Fibroblast of peridontal ligament (primary cell): ENCODE data around the gene MITF.
A peak's percentile ranks its signal among the peaks of the same experiment; 100 is the strongest.

Experiments
- DNase-seq: peaks from one replicate; pipeline ENCODE4 v3.0.0-alpha.2; 2010; ENCODE audit errors: extremely low read depth

Gene MITF

DNA sequence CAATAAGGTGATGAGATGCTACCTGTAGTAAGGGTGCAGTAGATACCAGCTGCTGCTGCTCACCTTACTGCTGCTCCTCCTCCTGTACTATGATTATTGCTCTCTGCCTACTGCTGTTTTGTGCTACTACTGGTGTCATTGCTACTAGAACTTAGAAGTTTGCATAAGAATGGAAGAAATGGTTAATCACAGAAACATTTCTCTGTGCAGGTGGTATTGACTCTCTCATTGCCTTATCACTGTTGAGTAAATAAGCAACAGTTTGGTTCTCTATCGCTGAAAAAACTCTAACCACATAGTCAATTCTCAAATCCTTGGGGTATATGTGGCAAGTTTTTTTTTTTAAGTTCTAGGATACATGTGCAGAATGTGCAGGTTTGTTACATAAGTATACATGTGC, 16.5 kb downstream of the MITF start:
- no peak for DNase-seq

- DNase-seq = peak; percentile 35
Measured at GRCh38 chr3:69761896-69762767, 22.9 kb downstream of the MITF start.

GRCh38 chr3:69762768-69763229, 23.5 kb downstream of the MITF start:
- DNase-seq = no peak

- DNase-seq = no peak
Measured at GRCh38 chr3:69763458-69763857, 24.2 kb downstream of the MITF start.

DNA sequence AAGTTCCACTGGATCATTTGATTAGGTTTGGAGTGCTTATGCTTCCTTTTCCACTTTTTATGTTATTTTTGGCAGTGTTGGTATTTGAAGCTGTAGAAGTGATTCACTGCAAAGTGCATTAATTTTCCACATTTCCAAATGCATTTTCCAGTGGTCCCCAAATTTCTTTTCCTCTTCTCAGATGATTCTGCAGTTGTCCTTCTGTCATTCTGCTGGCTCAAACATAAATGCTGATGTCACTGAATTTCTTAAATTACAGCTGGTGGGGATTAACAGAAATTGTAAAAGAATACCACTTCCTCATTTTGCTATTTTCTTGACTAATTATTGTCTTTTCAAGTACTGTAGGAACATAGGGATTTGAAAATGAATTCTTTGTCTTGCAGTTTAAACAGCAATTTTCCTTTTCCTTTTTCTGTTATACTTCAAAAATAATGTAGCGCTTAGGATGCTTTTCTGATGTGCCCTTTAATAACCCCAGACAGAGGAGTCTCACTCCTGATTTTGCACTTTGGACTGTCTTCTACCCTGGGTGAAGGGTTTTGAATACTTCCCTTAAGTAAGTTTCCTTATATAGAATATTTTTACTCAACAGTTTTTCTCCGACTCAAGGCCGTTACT, 25.0 kb downstream of the MITF start:
- no peak for DNase-seq

GRCh38 chr3:69764861-69765260, 25.6 kb downstream of the MITF start:
- no peak for DNase-seq

DNA sequence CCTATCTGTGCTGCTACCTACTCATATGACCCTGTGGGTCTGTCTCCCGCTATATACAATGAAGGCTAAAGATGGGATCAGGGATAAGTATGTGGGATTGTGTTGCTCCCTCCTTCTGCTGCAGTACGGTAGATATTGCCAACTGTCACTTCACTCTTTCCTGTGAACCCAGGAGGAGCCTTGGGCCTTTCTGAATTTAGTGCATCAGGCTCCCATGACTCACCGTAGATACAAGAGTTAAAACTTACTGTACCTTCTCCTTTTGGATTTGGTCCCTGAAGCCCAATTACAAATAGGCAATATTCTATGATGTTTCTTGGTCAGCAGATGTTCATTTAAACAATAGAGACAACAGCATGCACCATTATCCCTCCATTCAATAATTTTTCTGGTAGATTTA, 27.4 kb downstream of the MITF start:
- no peak for DNase-seq

GRCh38 chr3:69767571-69767970, 28.3 kb downstream of the MITF start:
- no peak for DNase-seq

DNA sequence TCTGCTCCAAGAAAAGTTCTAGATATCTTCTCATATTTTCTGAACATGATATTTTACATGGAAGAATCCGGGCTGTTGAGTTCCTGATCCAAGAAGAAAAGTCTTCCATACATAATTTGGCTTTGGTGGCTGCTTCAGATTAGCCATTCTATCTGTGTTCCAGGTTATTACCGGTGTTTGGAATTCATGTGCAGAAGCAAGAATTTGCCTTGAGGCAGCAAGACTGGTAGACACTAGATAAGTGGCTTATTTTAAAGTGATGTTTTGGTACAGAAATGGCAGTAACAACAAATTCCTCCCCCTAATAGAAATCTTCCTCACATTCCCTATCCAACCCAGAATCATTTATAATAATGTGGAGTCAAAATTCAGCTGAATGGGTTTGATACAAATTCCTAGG, 29.2 kb downstream of the MITF start:
- no peak for DNase-seq

DNA sequence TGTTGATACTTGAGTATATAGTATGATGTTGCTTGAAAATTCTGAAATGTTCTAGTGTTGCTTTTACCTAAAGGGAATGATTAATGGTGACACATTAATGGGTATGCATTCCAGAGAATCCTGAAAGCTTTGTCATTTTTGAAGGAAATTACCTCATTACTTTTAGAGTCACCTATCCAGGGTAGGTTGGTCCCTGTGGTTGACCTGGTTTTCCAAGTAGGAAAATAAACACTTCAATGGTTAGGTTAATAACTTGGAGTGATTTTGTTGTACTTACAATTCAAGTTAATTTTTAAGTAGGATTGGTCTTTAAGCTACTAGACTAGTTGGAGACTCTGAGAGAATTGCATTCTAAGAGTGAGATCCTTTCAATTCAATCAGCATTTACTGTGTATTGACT, 31.0 kb downstream of the MITF start:
- DNase-seq = no peak

DNA sequence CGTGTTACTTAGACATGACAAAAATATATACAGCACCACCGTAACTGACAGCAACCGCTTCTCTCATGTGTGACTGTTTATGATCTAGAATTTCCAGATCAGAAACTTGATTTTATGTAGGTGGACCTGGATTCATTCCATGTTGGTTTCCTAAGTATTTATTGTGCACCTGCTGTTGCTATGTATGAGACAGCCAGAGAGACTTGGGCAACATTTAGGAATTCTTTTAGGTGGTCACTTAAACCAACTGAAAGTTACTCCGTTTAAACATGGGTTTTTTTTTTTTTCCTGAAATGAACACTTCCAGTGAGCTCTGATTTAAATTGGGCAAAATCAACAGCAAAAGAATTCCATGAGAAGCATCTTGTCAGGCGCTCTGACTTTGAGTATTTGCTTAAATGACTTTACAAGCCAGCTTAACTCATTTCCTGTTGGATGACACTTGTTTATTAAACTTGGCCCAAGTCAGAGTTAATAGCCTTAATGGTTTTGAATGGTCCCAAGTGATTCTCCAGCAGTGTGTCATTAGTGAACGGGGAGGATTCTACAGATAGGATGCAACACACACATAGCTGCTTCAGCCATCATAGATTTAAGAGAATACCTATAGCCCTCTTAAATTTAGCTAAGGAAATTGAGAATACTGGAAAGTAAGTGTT, 31.8 kb downstream of the MITF start:
- DNase-seq = no peak

GRCh38 chr3:69772152-69772867, 33.0 kb downstream of the MITF start:
- no peak for DNase-seq

GRCh38 chr3:69774029-69774428, 34.8 kb downstream of the MITF start:
- DNase-seq = no peak

DNA sequence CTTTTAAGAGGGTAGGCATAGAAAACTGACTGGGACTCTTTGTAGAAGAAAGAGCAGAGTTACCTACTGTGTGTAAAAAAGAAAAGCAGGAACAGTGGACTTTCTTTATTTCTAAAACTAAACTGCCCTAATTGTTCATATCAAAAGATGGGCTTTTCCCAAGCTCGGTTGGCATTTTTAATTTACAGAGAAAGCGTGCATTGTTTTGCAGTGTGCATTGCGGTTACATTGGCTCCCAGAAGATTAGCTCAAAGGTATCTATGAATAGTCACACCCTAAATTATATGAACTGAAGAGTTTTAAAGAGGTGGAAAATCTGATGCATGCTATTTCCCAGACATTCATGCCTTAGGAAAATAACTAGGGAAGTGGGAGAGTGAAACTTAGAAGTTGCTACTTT, 36.5 kb downstream of the MITF start:
- DNase-seq = no peak

DNA sequence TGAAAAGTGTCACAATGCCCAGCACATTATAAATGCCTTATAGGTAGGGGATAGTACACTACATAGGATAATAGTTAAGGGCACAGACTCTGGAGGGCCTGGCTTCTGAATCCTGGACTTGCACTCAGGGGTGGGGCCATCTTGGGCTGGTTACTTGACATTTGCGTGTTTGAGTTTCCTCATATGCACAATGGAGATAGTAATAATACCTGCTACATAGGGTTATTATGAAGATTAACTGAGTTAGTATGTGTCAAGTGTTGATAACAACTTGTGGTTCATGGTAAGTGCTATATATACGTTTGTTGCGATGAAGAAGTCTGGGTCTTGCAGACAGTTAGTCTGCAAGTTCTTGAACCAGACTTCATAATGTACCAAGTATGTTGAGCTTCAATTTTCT, 37.0 kb downstream of the MITF start:
- DNase-seq = no peak

- no peak for DNase-seq
Measured at GRCh38 chr3:69776920-69777581, 37.8 kb downstream of the MITF start.

DNA sequence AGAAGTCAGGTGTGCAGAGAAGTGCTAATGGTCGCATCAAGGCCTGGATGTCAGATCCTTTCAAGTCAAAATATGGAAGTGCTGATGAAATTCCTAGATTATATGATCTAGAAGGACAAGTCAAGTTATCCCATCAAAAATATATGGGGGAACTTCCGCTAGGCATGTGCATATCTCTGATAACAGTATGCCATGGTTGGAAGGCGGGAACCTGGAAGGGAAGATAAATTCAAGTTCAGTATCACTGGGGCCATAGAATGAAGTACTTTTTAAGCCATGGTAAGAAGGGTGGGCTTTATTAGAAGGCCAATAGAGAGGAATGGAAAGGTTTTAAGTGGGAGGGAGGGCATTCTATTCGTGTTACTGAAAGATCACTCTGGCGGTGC, 38.3 kb downstream of the MITF start:
- no peak for DNase-seq

DNA sequence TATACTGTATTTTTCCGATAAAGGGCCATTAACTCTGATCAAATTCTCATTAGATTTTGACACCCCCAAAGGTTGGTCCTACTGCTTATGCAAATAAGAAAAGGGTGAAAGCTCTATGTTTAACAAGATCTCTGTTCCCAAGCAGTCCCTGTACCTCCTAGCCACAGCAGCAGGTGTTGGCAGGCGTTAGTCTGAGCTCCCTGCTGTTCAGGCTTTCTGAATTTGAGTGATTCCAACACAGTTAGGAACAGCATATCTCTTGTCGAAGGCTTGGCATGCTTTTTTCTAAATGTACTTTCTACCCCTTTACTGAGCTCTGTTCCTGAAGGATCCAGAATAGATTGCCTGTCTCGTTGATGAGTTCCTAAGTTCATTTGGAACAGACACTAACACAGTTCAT, 42.3 kb downstream of the MITF start:
- no peak for DNase-seq

GRCh38 chr3:69784954-69785514, 45.8 kb downstream of the MITF start:
- DNase-seq = peak; percentile 57

GRCh38 chr3:69785769-69786320, 46.6 kb downstream of the MITF start:
- no peak for DNase-seq

DNA sequence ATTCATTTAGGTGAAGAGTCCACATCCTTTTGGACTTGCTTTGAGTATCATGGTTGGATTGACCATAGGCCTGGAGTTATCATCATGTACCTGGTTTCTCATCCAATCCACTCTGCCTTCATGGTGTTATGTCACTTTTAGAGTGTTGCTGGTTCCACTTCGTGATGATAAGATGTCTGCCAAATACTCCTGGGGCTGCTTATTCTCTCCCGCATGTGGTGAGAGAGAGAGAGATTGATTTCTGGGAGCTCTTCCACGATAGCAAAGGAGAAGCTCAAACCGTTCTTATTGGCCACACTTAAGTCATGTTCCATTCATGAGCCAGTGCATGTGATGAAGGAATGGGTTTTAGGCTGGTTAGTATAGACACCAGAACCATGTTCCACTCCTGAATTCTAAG, 47.6 kb downstream of the MITF start:
- DNase-seq = no peak
